ENCODE data around the gene PLEKHO1. TPM values are rescaled to one million over a fixed set of nuclear protein-coding genes. Genes with fewer than 3 reads are reported as not detected.

PLEKHO1 gene
- total and polyA plus RNA-seq, 2 donors (not counting 1 experiment from before 2014, with no cell fraction given), result 48.3 to 65.6 TPM

DNA sequence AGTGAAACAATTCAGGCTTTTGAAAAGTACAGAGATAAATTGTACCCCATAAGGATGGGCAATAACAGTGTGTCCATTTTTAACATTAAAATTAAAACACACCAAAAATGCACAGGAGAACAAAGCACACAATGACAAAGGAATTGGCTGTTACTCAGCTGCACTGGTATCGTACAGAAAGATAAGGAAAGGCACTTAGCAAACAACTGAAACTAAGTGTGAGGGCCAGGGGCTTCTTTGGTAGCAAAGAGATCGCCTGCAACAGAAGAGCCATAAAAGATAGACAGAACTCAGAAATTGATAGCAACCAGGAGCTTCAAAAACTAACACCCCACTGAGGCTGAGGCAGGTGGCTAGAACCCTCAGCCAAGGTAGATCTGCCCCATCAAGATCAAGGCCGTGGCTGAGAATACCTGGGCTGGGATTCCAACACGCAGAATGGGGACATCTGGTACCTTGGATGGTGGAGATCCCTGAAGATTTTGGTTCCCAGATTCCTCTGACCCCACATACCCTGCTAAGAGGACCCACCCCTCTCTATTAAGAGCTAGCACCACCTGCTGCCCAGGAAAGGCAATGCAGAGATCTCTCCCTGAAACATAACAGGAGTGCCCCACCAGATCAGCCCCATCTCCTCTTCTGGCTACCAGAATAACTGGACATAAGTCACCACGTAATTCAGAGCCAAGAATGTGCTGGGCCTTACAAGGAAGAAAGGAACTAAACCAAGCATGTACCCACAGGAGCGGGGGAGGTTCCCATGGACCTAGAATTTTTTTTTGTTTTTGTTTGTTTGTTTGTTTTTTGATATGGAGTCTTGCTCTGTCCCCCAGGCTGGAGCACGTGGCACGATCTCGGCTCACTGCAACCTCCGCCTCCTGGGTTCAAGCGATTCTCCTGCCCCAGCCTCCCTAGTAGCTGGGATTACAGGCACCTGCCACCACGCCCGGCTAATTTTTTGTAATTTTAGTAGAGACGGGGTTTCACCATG is 16.2 kb downstream of the PLEKHO1 start:
- Histone ChIP-seq H3K79me2 (ENCODE audit: control insufficient read depth, insufficient read depth, low read length) (no peaks in the 10 kb centered on the region), H3K9ac (ENCODE audit: insufficient read depth, low read length) (no peak overlapping the region), H2AFZ (ENCODE audit: low read length) (no peak overlapping the region), H3K9me3 (ENCODE audit: control insufficient read depth, insufficient read depth, low read depth, low read length) (no peaks in the 10 kb centered on the region), H3K27ac (ENCODE audit: insufficient read depth, low read length) (no peak overlapping the region), H3K4me1 (ENCODE audit: control insufficient read depth, extremely low read depth, insufficient read depth, low read length) (peaks cover 17% of the 10 kb centered on the region), H3K4me3 (replicated peaks in 1 of 4; ENCODE audit: control extremely low read depth in 1 of 4, insufficient read depth in 1 of 4, low read depth in 3 of 4, low read length in 4 of 4) (no peak overlapping the region), H3K27me3 (ENCODE audit: control insufficient read depth, insufficient read depth, low read length) (no peaks in the 10 kb centered on the region), H3K4me2 (ENCODE audit: extremely low read depth, insufficient read depth, low read length) (no peak overlapping the region), H3K36me3 (ENCODE audit: control insufficient read depth, insufficient read depth, low read length) (no peaks in the 10 kb centered on the region), H4K20me1 (ENCODE audit: control insufficient read depth, extremely low read depth, insufficient read depth, low read length) (no peaks in the 10 kb centered on the region)
- DNase-seq (ENCODE audit: low read depth in 2 of 2), result peak; percentile 46 to 67
- TF ChIP-seq, protein P1, sequence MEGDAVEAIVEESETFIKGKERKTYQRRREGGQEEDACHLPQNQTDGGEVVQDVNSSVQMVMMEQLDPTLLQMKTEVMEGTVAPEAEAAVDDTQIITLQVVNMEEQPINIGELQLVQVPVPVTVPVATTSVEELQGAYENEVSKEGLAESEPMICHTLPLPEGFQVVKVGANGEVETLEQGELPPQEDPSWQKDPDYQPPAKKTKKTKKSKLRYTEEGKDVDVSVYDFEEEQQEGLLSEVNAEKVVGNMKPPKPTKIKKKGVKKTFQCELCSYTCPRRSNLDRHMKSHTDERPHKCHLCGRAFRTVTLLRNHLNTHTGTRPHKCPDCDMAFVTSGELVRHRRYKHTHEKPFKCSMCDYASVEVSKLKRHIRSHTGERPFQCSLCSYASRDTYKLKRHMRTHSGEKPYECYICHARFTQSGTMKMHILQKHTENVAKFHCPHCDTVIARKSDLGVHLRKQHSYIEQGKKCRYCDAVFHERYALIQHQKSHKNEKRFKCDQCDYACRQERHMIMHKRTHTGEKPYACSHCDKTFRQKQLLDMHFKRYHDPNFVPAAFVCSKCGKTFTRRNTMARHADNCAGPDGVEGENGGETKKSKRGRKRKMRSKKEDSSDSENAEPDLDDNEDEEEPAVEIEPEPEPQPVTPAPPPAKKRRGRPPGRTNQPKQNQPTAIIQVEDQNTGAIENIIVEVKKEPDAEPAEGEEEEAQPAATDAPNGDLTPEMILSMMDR (conservative IDR thresholded peaks at IDR 0.05 in 1 of 2, IDR thresholded peaks at IDR 0.05 in 1 of 2; ENCODE audit: low read depth in 1 of 2, low read length in 2 of 2), result peak; percentile 81 to 90
- no peak for TF ChIP-seq EZH2 (IDR thresholded peaks at IDR 0.05; ENCODE audit: low read length, missing control alignments)

DNA sequence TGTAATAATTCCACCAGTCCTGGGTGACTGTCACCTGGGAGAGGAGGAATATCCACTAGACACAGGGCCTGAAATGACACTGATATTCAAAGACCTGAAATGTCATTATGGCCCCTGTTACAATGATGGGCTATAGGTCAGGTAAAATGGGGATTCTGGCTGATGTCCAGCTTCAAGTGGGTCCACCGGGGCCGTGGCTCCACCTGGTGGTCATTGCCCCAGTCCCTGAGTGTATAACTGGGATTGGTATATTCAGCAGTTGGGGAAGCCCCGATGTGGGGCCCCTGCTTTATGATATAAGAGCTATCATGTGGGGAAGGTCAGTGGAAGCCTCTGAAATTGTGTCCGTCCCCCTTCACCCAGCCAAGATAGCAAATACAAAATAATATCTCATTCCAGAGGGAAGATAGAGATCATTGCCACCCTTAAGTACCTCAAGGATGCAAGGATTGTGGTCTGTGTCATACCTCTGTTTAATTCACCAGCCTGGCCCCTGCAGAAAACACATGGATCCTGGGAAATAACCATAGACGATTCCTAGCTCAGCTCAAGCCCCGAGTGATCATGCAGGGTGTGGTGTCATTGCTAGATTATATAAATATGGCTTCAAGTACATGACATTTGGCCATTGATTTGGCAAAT is 19.4 kb downstream of the PLEKHO1 start:
- Histone ChIP-seq H3K9me3 (ENCODE audit: control insufficient read depth, insufficient read depth, low read depth, low read length) (no peaks in the 10 kb centered on the region), H3K79me2 (ENCODE audit: control insufficient read depth, insufficient read depth, low read length) (no peaks in the 10 kb centered on the region), H3K9ac (ENCODE audit: insufficient read depth, low read length) (no peak overlapping the region), H4K20me1 (ENCODE audit: control insufficient read depth, extremely low read depth, insufficient read depth, low read length) (no peaks in the 10 kb centered on the region), H3K27ac (ENCODE audit: insufficient read depth, low read length) (no peak overlapping the region), H2AFZ (ENCODE audit: low read length) (peak overlapping the region; percentile 10), H3K27me3 (ENCODE audit: control insufficient read depth, insufficient read depth, low read length) (no peaks in the 10 kb centered on the region), H3K4me1 (ENCODE audit: control insufficient read depth, extremely low read depth, insufficient read depth, low read length) (no peaks in the 10 kb centered on the region), H3K4me3 (replicated peaks in 1 of 4; ENCODE audit: control extremely low read depth in 1 of 4, insufficient read depth in 1 of 4, low read depth in 3 of 4, low read length in 4 of 4) (no peak overlapping the region), H3K4me2 (ENCODE audit: extremely low read depth, insufficient read depth, low read length) (no peak overlapping the region), H3K36me3 (ENCODE audit: control insufficient read depth, insufficient read depth, low read length) (no peaks in the 10 kb centered on the region)
- peak; percentile 42 to 68 for DNase-seq (ENCODE audit: low read depth in 2 of 2)
- TF ChIP-seq EZH2 (IDR thresholded peaks at IDR 0.05; ENCODE audit: low read length, missing control alignments), result no peak
- TF ChIP-seq, protein P1 (conservative IDR thresholded peaks at IDR 0.05 in 1 of 2, IDR thresholded peaks at IDR 0.05 in 1 of 2; ENCODE audit: low read depth in 1 of 2, low read length in 2 of 2), result peak; percentile 85 to 88

DNA sequence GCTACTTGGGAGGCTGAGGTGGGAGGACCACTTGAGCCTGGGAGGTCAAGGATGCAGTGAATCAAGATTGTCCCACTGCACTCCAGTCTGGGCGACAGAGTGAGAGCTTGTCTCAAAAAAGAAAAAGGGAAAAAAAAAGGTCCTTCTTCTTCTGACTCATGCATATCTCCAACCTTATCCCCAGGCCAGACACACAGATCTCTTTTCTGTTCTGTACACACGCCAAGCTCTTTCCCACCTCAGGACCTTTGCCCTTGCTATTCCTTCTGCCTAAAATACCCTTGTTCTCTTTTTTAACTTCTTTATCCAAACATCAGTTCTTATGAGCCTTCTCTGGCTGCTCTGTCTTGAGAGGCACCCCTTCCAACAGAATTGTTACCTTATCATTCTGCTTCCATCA is 22.1 kb downstream of the PLEKHO1 start:
- no peak for TF ChIP-seq EZH2 (IDR thresholded peaks at IDR 0.05; ENCODE audit: low read length, missing control alignments)
- TF ChIP-seq, protein P1 (conservative IDR thresholded peaks at IDR 0.05 in 1 of 2, IDR thresholded peaks at IDR 0.05 in 1 of 2; ENCODE audit: low read depth in 1 of 2, low read length in 2 of 2), result no peak
- Histone ChIP-seq H3K36me3 (ENCODE audit: control insufficient read depth, insufficient read depth, low read length) (no peaks in the 10 kb centered on the region), H4K20me1 (ENCODE audit: control insufficient read depth, extremely low read depth, insufficient read depth, low read length) (no peaks in the 10 kb centered on the region)

More for the DNA sequence above, 22.1 kb downstream of the PLEKHO1 start:
- H3K4me1 ChIP-seq (ENCODE audit: control insufficient read depth, extremely low read depth, insufficient read depth, low read length), result no peaks in the 10 kb centered on the region
- no peaks in the 10 kb centered on the region for H3K9me3 ChIP-seq (ENCODE audit: control insufficient read depth, insufficient read depth, low read depth, low read length)
- H3K27me3 ChIP-seq (ENCODE audit: control insufficient read depth, insufficient read depth, low read length), result no peaks in the 10 kb centered on the region
- H3K79me2 ChIP-seq (ENCODE audit: control insufficient read depth, insufficient read depth, low read length), result no peaks in the 10 kb centered on the region
- no peak overlapping the region for H3K27ac ChIP-seq (ENCODE audit: insufficient read depth, low read length)
- no peak overlapping the region for H3K9ac ChIP-seq (ENCODE audit: insufficient read depth, low read length)
- no peak for DNase-seq (ENCODE audit: low read depth in 2 of 2)
- no peak overlapping the region for H3K4me2 ChIP-seq (ENCODE audit: extremely low read depth, insufficient read depth, low read length)
- H3K4me3 ChIP-seq (replicated peaks in 1 of 4; ENCODE audit: control extremely low read depth in 1 of 4, insufficient read depth in 1 of 4, low read depth in 3 of 4, low read length in 4 of 4), result no peak overlapping the region
- H2AFZ ChIP-seq (ENCODE audit: low read length), result no peak overlapping the region

Data from fibroblast of lung (primary cell).